WI38 (cell line): ENCODE data around the gene ATP5PF.
A peak's percentile ranks its signal among the peaks of the same experiment; 100 is the strongest.

ENCODE experiments used
- H3K4me3 ChIP-seq: 2 replicates; pipeline ENCODE4 v1.5.1; 2011; ENCODE audit warnings: low read depth, mild to moderate bottlenecking, control low read depth, low read length
- TF ChIP-seq, protein P1 (sequence below): IDR thresholded peaks from 2 replicates; pipeline ENCODE4 v1.5.1; 2012; ENCODE audit warnings: low read depth, mild to moderate bottlenecking, control low read depth, low read length

Gene ATP5PF

GRCh38 chr21:25742900-25743299, 8.2 kb upstream of the ATP5PF start:
- H3K4me3 ChIP-seq, result no peak overlapping the region
- TF ChIP-seq, protein P1, sequence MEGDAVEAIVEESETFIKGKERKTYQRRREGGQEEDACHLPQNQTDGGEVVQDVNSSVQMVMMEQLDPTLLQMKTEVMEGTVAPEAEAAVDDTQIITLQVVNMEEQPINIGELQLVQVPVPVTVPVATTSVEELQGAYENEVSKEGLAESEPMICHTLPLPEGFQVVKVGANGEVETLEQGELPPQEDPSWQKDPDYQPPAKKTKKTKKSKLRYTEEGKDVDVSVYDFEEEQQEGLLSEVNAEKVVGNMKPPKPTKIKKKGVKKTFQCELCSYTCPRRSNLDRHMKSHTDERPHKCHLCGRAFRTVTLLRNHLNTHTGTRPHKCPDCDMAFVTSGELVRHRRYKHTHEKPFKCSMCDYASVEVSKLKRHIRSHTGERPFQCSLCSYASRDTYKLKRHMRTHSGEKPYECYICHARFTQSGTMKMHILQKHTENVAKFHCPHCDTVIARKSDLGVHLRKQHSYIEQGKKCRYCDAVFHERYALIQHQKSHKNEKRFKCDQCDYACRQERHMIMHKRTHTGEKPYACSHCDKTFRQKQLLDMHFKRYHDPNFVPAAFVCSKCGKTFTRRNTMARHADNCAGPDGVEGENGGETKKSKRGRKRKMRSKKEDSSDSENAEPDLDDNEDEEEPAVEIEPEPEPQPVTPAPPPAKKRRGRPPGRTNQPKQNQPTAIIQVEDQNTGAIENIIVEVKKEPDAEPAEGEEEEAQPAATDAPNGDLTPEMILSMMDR, result no peak

DNA sequence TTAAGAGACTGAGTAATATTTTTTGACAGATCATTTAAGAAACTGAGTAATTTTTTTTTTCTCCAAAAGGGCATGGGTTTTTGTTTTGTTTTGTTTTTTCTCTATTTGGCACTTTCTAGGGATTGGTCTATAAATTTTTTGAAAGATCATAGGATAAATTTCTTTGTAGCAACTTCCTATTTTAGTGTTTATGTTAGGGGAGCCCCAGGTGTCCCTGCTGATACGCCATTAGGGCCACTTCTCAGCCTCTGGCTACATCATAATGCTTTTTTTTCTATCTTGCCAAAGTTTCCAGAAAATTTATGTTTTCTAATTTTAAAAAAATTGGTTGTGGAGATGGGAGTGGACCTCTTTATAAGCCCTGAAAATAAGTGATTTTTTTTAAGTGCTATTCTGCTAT, 2.7 kb upstream of the ATP5PF start:
- TF ChIP-seq, protein P1, result no peak
- no peak overlapping the region for H3K4me3 ChIP-seq

DNA sequence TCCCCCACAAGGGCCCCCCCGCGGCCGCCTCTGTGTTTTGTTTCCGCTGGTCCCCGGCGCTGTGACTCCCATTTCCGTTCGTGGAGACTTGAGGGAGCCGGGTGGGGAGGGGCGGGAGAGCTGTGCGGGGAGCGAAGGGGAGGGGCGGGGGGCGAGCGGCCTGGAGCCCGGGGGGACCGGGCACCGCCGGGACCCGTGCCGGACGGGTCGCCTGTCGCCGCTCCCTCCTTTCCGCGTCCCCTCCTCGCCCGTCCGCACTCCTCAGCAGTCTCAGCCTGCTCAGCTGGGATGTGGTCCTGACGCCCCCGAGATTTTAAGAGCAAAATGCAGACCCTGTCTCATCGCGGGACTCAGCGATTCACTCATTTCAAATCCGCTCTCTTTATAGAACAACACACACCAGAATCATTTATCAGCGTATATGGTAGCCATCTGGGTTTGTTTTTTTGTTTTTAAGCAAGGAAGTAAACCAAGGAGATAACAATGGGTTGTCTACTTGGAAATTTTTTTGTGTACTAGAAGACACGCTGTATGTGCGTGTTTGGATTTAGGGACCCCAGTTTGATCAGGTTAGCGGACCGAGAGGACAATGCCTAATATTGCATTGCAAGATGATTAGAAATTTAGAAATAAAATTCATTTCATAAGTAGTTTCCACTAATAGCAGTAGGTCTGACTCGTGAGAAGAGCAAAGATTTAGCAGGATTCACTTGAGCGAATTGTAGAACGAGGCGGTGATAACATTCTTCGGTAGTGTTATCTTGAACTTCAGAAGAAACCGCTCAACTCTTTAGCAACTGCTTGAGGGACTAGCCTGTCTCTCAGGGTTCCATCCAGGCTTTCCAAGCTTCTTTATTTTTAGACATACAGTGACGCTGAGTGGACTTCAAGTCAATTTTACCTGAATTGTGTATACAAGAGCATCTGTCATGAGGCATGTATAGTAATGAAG, 1.2 kb upstream of the ATP5PF start:
- peak overlapping the region; percentile 90 for H3K4me3 ChIP-seq
- TF ChIP-seq, protein P1, result no peak

DNA sequence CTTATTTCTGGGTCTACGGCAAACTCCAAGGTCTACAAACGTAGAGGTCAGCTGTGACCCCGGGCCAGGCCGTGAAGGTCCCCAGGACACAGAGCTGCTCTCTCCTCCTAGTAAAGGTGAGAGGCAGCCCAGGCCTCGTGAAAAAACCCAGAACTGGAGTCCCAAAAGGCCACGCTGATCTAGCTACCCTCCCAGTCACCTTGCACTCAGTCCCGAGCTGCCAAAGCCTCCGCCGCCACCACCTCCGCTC, 125 bp downstream of the ATP5PF start:
- H3K4me3 ChIP-seq, result peak overlapping the region; percentile 90
- TF ChIP-seq, protein P1, result no peak

GRCh38 chr21:25733859-25734653, 648 bp downstream of the ATP5PF start:
- H3K4me3 ChIP-seq, result peak overlapping the region; percentile 90
- TF ChIP-seq, protein P1, result no peak

DNA sequence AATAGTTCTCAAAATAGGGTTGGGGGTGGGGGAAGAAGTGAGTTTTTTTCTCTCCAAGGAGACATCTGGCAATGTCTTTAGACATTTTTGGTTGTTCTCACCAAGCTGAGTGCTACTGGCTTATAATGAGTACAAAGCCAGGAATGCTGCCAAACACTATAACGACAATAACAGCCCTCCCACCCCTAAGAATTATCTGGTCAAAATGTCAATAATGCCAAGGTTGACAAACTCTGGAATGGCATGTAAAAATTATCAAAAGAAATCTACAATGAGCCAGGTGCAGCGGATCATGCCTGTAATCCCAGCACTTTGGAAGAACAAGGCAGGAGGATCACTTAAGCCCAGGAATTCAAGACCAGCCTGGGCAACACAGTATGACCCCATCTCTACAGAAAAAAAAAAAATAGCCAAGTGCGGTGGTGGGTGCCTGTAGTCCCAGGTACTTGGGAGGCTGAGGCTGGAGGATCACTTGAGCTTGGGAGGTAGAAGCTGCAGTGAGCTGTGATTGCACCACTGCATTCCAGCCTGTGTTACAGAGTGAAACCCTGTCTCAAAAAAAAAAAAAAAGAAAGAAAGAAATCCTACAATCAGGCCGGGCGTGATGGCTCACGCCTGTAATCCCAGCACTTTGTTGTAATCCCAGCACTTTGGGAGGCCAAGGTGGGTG, 2.5 kb downstream of the ATP5PF start:
- TF ChIP-seq, protein P1, result no peak
- no peak overlapping the region for H3K4me3 ChIP-seq

GRCh38 chr21:25722631-25723030, 12.1 kb downstream of the ATP5PF start:
- no peak overlapping the region for H3K4me3 ChIP-seq
- TF ChIP-seq, protein P1, result no peak
